Right ventricle myocardium inferior (tissue), 1 donor: ENCODE results near the gene SLC1A3. TPM values are rescaled to one million over a fixed set of nuclear protein-coding genes. Genes with fewer than 3 reads are reported as not detected.

Experiments
- ATAC-seq: fragments of 200-7000 bp; cut with Tn5 transposase; one replicate; pipeline ENCODE4 v1.9.1; 2020; ENCODE audit warnings: mild to moderate bottlenecking, moderate library complexity
- DNase-seq: peaks from one replicate; pipeline ENCODE4 v3.0.0; 2021; ENCODE audit errors: missing footprints
- intact Hi-C: fragments of 100-400 bp; cut with DNase I; formaldehyde crosslinking; loops from one replicate; pipeline ENCODE4 v1.11.0; 2022
- total RNA-seq: library from RNA; stranded (reverse); fragmentation: NEBNext Ultra II Directional; extraction: Animal tissue kit (Norgen Biotek cat#: 25700); gene quantifications from one replicate; pipeline ENCODE4 v1.2.1, GENCODE V29; 2021
- donor health status: DM: no; HTN: yes; CAD: no; lungs with severe emphysema.

The SLC1A3 gene
- total RNA-seq, 1 donor from 2014 or later = 95.4 TPM

DNA sequence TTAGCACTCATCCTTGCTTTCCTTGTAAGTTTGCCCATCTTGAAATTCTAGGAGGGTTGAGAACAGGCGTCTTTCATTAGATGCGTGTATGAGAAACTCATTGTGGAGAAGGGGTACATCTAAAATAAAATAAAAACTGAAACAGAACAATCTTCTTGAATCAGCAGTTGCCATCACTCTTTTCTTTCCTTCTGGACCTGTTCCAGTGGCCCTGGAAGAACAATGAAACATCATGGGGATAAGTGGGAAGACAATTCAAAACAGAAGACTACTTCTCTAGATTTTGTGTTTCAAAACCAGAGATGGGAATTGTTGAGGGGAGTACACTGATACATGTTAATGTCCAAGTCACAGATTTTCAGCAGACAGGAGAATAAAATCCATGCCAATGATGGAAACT, 59.9 kb downstream of the SLC1A3 start:
- ATAC-seq (no peak), DNase-seq (no peak)
- intact Hi-C loops = no loop called here

DNA sequence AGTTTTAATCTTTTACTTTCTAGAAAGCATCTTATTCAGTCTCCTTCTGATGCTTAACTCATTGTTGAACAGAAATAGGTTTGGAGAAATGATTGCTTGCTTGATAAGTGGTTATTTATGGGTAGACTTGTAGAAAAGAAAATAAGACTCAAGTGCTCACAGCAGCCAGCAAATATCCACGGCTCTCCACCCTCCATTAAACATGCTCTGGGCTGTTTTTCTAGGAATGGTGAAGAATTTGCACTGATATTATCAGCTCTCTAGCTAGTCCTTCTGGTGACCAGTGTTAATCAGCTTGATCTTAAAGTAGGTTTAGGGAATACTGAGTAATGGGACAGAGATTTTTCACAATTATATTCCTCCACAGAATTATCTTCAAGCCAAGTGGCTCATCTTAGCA, 60.6 kb downstream of the SLC1A3 start:
- DNase-seq (no peak), ATAC-seq (no peak)
- intact Hi-C loops = no loop called here

DNA sequence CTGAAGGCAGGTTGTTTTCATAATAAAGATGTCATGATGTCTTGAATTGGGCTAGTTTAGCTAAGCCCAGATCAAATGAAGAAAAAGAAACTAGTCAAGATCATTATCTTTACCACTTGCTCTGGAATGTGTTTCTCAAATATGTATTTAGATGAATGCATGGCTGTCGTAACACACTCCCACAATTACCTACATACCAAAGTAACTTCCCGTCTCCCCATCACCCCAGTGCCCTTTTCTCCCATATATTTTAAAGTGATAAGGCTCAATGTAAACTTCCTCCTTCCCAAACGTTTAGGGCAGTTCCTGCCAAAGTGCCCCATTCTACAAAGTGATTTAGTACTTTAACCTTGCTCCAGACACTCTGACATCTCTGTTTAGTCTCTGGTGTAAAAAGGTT, 61.4 kb downstream of the SLC1A3 start:
- intact Hi-C loops = no loop called here
- ATAC-seq (no peak), DNase-seq (no peak)

DNA sequence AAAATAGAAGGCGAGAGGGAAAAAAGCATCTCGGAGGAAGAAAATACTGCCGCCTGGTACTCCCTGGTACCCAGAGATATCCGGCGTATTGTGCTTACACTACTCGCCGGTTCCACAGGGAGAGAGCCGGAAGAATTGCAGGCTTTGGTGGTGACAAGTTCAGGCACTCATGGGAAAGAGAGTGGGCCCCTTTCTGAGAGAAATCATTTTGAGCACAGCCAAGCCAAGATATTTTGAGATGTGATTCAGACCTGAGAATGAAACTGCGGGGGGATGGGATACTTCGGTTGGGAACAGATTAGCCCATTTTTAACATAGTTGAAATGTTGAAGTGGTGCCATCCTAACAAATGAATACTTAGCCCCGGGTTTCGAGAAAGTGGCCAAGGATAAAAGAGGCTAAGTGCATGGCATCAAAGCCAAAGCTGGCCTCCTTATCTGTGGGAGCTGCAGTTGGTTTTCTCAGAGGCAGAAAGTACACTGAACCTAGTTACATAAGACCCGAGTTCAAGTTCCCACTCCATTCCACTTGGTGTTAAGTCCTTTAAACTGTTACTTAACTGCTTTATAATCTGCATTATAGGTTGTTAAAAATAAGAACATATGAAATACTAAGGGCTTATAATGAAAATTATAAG, 62.7 kb downstream of the SLC1A3 start:
- DNase-seq (no peak), ATAC-seq (peak; percentile 42)
- intact Hi-C loops = no loop called here

DNA sequence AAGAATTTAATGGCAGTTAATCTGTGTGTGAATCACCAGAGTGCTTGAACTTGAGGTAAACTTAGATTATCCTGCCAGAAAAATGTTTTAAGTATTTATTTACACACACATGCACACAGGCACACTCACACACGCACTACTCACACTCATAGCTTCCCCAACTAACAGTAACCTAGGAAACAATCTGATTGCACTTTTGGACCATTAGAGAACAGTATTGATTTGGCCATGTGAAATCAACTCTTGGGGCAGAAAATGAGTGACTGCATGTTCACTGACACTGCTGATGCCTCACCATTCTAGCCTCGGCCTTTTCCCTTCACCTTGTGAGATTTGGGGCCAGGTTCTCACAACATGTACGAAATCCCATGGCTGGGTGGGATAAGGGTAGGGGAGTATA, 64.1 kb downstream of the SLC1A3 start:
- no peak for ATAC-seq

DNA sequence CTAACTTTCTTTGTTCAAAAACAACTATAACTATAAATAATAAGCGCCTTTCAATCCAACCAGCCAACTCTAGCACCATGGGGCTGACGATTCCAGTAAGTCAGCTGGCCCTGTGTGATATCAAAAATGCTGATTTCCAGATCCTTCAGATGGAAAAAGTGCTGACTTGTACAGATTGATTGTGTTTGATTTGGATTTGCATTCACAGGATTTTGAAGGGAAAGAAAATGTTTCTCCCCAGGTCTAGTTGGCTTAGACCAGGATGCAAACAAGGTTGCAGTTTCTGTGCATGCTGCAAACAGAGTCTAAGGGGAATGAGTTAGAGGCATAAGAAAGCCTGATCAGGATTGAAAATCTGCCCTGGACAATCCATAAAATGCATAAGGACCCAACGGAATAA, 68.9 kb downstream of the SLC1A3 start:
- intact Hi-C loops = no loop called here
- DNase-seq (no peak), ATAC-seq (no peak)

More for the DNA sequence above, 64.1 kb downstream of the SLC1A3 start:
- intact Hi-C loops = no loop called here
- no peak for DNase-seq

DNA sequence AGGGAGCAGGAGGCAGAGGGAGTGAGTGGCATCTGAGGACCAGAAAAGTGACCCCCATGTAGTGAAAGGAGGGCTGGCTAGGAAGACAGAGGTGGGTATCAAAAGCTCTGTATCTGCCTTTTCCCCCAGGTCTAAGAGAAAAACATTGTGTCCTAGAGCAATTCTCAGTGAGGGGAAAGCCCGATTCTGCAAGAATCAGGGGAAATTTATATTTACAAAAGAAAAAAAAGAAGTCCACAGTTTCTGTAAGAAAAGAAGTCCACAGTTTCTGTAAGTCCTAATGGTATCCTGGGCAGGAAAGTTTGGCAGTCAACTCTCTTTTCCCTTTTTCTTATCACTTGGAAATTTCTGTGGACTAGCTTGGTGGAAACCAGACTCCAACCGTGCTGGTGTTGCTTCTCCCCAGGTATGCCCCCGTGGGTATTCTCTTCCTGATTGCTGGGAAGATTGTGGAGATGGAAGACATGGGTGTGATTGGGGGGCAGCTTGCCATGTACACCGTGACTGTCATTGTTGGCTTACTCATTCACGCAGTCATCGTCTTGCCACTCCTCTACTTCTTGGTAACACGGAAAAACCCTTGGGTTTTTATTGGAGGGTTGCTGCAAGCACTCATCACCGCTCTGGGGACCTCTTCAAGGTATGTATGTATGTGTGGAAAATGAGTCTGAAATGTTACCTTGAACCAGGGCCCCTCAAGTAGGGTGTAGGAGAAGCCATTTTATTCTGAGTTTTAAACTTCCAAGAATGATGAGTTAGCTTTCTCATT, 73.0 kb downstream of the SLC1A3 start:
- no peak for DNase-seq
- intact Hi-C loops = no loop called here
- ATAC-seq = no peak

DNA sequence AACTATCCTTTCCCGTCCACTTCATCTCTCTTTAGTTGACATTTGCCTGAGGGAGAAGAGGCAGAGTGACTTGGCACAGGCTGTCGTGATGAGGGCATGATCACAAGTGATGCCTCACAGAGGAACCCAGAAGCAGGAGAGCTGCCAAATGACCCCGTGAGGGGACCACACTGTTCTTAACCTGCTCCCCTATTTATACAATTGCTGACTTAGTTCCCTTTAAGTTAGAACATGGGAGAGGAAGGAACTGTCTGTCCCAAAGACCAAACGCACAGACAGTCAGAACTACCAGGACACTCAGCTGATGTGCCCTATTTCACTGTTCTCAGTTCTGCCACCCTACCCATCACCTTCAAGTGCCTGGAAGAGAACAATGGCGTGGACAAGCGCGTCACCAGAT, 73.7 kb downstream of the SLC1A3 start:
- no peak for DNase-seq
- peak; percentile 72 for ATAC-seq
- intact Hi-C loops = no loop called here

DNA sequence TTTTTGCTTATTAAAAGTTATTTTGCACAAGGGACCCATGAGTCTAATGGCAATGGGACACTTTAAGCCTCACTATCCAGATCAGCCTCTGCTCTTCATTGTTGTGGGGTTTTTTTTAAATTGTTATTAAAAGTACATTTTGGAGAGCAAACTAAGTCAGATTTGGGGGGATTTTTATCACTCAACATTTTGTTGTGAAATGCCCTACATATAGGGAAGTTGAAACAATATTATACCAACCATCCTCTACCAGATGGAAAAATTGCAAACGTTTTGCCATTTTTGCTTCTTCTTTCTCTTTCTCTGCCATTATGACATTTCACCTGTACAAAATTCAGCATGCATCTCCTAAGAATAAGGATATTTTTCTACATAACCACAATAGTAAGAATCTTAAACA, 75.3 kb downstream of the SLC1A3 start:
- no peak for ATAC-seq
- intact Hi-C loops = no loop called here

DNA sequence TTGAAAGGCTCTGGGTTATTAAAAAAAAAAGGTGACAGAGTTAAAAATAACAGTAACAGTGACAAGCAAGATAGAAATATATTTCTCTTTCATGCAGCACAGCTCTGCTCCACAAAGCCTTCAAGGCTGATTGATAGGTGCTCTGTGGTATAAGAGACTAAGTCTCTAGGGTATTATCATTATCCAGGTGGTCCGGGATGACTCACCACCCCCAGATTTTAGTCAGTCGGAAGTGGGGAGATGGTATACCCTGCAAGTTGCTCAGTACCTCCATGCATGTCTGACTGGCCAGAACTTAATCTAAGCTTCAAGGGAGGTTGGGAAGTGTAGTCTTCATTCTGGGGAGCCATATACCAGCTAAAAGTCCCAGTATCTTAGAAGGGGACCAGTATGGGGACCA, 76.1 kb downstream of the SLC1A3 start:
- ATAC-seq (no peak), DNase-seq (no peak)
- intact Hi-C loops = no loop called here

More for the DNA sequence above, 75.3 kb downstream of the SLC1A3 start:
- DNase-seq = no peak

DNA sequence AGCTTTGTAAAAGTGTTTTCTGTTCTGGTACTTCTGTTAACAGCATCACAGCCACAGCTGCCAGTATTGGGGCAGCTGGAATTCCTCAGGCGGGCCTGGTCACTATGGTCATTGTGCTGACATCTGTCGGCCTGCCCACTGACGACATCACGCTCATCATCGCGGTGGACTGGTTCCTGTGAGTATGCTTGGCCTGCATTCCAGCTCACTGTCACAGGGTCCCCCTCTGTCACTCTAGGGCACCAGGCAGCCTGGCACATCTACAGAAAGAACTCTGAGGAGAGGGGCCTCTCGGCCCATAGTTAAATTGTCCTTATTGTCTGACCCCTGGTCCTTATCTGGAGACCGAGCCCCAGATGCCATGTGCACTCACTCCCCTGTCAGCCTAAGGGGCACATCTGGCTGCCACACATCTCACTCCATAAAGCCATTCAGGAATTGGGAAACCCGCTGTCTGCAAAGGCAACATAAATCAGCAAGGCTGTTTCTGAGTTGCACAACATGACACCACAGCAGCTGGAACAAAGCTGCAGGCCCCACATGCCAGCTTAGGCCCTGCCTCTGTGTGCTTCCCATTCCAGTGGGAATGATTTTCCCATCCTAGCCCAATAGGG, 77.5 kb downstream of the SLC1A3 start:
- DNase-seq = peak; percentile 80
- ATAC-seq = peak; percentile 67
- intact Hi-C loops = no loop called here

DNA sequence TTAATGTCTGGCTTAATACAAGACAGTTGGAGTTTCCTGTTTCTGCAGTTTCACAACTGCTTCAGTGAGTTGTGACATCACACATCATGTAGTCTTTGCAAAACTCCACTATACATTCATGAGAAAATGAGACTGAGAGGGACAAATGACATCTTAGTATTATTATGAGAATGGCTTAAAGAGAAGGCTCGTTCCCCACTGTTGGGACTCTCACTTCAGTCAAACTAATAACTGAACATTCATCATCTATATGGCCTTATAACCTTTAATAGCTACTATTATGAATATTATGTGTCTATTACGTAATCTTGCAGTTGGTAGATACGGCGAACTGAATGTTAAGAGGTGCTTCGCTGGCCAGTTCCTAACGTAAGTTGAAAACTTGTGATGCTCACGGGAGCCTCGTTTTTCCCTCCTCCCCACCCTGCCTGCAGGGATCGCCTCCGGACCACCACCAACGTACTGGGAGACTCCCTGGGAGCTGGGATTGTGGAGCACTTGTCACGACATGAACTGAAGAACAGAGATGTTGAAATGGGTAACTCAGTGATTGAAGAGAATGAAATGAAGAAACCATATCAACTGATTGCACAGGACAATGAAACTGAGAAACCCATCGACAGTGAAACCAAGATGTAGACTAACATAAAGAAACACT, 79.4 kb downstream of the SLC1A3 start:
- intact Hi-C loops = no loop called here
- no peak for DNase-seq
- ATAC-seq = no peak

DNA sequence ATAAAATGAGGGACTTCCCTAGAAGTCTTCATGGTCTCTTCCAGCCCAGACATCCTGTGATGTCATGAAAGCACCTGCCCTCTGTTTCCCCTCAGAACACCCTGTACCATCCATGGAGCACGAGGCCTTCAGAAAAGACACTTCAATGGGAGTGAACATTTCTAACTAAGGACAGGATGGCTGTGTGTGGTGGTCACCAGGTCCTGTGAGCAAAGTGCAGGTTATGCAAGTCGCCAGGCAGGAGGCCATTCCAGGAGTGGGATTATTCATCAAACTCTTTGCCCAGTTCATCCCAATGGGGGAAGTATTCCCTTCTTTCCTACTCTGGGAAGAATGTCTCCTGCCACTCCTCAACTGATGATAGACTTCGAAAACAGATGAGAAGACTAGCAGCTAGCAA, 80.5 kb downstream of the SLC1A3 start:
- DNase-seq = no peak
- no peak for ATAC-seq
- intact Hi-C loops = no loop called here

DNA sequence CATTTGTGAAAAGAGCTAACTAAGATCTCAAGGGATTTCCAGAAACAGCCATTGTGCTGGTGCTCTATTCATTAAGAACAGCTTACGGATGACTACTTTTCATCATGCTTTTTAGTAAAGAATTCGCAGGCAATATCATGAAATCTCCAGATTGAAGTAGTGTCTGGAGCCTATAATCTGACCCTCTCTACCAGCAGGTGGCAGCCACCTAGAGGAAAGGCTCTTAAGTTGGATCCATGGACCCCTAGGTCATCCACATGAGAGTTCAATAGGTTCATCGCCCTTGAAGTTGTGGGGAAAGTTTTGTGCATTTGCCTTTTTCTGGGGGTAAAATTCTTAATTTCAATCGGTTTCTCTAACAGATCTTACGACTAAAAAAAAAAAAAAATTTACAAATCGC, 82.3 kb downstream of the SLC1A3 start:
- no peak for ATAC-seq
- DNase-seq = no peak
- intact Hi-C loops = no loop called here

DNA sequence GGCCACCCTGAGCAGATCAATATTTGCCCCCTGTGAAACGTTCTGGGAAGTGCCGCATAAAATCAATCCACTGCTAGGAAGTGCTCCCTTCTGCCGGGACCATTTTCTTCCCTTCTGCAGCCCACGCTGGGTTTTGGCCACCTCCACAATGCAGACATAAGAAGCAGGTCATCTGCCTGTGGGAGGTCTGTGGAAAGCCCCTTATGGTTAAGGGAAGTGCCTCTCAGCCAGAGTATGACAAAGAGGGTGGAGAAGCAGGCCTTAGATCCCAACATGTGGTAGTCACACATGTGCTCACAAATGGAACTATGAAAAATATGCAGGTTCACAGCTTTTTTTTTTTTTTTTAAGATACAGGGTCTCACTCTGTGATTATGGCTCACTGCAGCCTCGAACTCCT, 82.8 kb downstream of the SLC1A3 start:
- intact Hi-C loops = no loop called here
- ATAC-seq (no peak), DNase-seq (no peak)

DNA sequence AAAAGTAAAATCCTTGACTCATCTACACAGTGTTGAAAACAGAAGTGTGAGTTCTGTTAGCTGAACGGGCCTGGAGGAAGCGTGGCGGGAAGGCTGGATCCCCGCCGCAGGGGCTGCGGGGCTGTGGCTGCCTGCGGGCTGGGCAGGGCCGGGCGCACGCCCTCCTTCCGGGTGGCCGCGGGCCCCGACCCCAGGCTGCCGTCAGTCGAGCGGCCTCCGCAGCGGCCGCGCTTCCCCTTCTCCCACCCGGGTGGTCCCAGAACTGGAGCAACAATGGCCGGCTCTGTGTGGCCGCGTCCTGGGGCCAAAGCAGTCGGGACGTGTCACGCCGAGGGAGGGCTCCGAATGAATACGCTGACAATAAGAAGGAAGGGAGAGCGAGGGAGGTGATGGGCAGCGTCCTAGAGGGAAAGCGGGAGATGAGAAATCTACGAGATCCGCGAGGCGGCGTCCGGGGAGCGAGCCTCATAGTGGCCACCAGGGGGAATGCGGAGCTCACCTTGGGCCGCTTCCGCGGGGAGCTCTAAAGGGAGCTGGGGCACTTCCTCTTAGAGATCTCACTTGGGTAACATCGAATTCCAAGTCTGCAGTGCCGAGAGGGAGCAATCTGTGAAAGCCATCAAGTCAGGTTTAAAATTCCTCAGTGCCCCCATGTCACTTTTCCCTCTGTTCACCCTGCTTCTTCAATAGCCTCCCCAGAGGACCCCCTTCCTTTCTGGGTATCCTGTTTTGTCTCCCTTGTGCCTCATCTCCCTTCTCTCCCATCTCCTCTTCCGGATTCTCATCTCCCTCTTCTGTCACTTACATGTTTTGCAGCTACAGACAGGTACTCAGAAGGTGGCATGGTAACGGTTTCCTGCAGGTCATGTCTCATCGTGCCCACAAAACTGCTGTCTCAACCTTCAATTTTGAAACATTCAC, 83.9 kb downstream of the SLC1A3 start:
- intact Hi-C loops = loop anchor here (5.0 to 10.0 kb wide), 3 partner anchors 183 to 516 kb away; no protein-coding TSS in a partner anchor
- peak; percentile 92 for DNase-seq
- peak; percentile 56 for ATAC-seq

DNA sequence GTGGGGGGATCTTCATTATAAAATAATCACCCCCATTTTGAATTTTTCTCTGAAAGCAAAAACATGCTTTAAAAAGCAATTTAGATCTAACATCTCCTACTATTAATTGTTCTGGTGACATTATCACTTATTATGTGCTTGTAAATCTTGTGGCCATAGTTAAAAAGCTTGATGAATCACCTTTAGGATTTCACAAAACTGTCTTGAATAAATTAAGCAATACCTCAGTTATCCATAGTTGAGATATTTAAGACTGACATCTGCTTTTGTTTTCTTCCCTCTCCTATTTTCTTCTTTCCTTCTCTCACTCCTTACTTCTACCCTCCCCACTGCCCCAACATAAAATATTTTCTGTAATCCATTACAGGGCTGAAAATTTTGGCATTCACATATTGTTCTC, 84.8 kb downstream of the SLC1A3 start:
- ATAC-seq (no peak), DNase-seq (no peak)
- intact Hi-C loops = loop anchor here (5.0 to 10.0 kb wide), 3 partner anchors 184 to 516 kb away; no protein-coding TSS in a partner anchor

DNA sequence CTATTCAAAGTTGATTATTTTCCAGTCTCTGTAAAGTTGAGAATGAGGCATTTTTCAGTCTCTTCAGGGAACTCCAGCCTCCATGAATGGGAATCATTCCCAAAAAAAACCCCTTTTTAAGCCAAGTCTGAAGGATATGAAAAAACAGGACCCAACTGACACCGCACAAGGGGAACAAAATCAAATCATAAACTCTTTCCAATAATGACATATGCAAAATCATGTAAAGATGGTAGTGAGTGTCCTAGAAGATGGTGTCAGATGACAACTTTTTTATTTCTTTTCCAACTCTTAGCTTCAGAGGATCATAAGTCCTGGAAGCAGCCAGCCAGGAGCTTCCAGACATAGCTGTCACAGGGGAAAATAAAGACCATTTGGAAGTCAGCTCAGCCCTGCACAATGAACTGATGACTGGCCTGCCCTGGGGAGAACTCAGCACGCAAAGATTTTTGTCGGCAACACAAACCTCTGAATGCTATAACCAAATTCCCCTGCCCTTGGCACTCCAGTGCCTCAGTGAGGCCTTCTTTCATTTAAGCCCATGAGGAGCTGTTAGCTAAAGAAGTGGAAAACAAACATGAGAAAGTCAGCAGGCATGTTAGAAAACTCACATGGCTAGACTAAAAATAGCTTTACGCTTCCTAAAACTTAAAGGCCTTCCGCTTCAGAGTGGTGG, 85.4 kb downstream of the SLC1A3 start:
- ATAC-seq (peak; percentile 52), DNase-seq (no peak)
- intact Hi-C loops = loop anchor here (5.0 to 10.0 kb wide), 3 partner anchors 185 to 517 kb away; no protein-coding TSS in a partner anchor
